Colonic mucosa (tissue), 4 donors: Measurements from ENCODE around the gene SH3BGR. TPM values are rescaled to one million over a fixed set of nuclear protein-coding genes. Genes with fewer than 3 reads are reported as not detected.
"Not testable (repeated sequence)": the region's sequence is repeated elsewhere in the genome, so short reads cannot be mapped to it uniquely, and the experiment has no call there.

Experiments
- DNase-seq: peaks from one replicate; pipeline ENCODE4 v3.0.0-alpha.2; 2020
- H3K27ac ChIP-seq: fragments of 200-600 bp; one replicate; pipeline ENCODE4 v1.8.0; 2021
- H3K27me3 ChIP-seq: fragments of 200-600 bp; one replicate; pipeline ENCODE4 v1.8.0; 2021
- H3K36me3 ChIP-seq: fragments of 200-600 bp; one replicate; pipeline ENCODE4 v1.8.0; 2021
- H3K4me1 ChIP-seq: fragments of 200-600 bp; one replicate; pipeline ENCODE4 v1.8.0; 2021; ENCODE audit warnings: mild to moderate bottlenecking
- H3K4me3 ChIP-seq: fragments of 200-600 bp; one replicate; pipeline ENCODE4 v1.8.0; 2021
- H3K9ac ChIP-seq, 2 donors: one replicate each; pipeline ENCODE4 v1.7.0; 2013; ENCODE audit warnings: control low read depth in 2 of 2, low read depth in 2 of 2, low read length in 2 of 2
- H3K9me3 ChIP-seq: fragments of 200-600 bp; one replicate; pipeline ENCODE4 v1.8.0; 2021
- intact Hi-C: fragments of 100-400 bp; cut with DNase I; formaldehyde crosslinking; loops from one replicate; pipeline ENCODE4 v1.14.1; 2022
- total RNA-seq, 2 donors: library from RNA; stranded (reverse); fragmentation: NEBNext Ultra II Directional in 1 of 2; extraction: Animal tissue kit (Norgen Biotek cat#: 25700) in 1 of 2; gene quantifications; one replicate each; pipeline ENCODE4 v1.2.1, GENCODE V29; 2021
- TF ChIP-seq, protein P1 (sequence below): fragments of 200-600 bp; IDR thresholded peaks from one replicate; pipeline ENCODE4 v1.8.0; 2022; ENCODE audit warnings: antibody characterized with exemption, mild to moderate bottlenecking
- donor health status: healthy.
- donor health status: DM: no; HTN: no; CAD: no.
- donor health status: DM: no; HTN: no; CAD: no.

The SH3BGR gene
- total RNA-seq, 2 donors from 2014 or later, result 3.3 to 5.1 TPM

- no peak overlapping the region for H3K9ac ChIP-seq
- no peak overlapping the region for H3K4me3 ChIP-seq
- H3K27me3 ChIP-seq, result no peaks in the 10 kb centered on the region
- TF ChIP-seq, protein P1, sequence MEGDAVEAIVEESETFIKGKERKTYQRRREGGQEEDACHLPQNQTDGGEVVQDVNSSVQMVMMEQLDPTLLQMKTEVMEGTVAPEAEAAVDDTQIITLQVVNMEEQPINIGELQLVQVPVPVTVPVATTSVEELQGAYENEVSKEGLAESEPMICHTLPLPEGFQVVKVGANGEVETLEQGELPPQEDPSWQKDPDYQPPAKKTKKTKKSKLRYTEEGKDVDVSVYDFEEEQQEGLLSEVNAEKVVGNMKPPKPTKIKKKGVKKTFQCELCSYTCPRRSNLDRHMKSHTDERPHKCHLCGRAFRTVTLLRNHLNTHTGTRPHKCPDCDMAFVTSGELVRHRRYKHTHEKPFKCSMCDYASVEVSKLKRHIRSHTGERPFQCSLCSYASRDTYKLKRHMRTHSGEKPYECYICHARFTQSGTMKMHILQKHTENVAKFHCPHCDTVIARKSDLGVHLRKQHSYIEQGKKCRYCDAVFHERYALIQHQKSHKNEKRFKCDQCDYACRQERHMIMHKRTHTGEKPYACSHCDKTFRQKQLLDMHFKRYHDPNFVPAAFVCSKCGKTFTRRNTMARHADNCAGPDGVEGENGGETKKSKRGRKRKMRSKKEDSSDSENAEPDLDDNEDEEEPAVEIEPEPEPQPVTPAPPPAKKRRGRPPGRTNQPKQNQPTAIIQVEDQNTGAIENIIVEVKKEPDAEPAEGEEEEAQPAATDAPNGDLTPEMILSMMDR, result no peak
- H3K4me1 ChIP-seq, result peaks cover 10% of the 10 kb centered on the region
- DNase-seq, result peak; percentile 50
- intact Hi-C loops, result no loop called here
- no peaks in the 10 kb centered on the region for H3K9me3 ChIP-seq
- peak overlapping the region; percentile 78 for H3K27ac ChIP-seq
- no peaks in the 10 kb centered on the region for H3K36me3 ChIP-seq
These were observed 85.8 kb downstream of the SH3BGR start for GRCh38 chr21:39537571-39537970.

DNA sequence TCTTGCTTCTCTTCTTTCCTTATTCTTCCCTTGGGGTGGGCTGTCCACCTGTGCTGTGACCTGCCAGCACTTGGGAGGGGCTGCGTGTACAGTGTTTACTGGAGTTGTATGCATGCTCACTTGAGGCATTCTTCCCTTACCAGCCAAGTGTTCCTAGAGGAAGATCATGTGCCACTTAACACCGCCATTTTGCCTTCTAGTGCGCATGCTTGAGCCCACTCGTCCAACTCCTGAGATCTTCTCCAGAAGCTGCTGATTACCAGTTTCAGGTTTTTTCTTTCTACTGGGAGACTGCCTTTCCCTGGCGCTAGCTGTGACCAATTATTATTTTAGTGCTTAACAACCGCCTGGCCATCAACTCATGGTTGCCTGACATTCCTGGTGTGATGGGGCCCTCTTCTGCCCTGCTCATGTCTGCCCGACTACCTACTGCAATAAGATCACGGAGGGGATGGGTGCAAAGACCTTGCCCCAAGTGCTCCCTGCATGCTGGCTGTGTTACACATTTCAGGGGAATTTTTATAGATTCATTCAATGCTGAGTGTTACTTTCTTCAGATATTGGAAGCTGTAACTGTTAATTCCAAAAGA, 86.8 kb downstream of the SH3BGR start:
- intact Hi-C loops, result no loop called here
- H3K27ac ChIP-seq, result peak overlapping the region; percentile 78
- peak overlapping the region in 1 of 2 donors; percentile 12 for H3K9ac ChIP-seq
- DNase-seq, result no peak
- peaks cover 10% of the 10 kb centered on the region for H3K4me1 ChIP-seq
- H3K36me3 ChIP-seq, result no peaks in the 10 kb centered on the region
- no peaks in the 10 kb centered on the region for H3K9me3 ChIP-seq
- H3K27me3 ChIP-seq, result no peaks in the 10 kb centered on the region
- TF ChIP-seq, protein P1, result no peak
- H3K4me3 ChIP-seq, result no peak overlapping the region

GRCh38 chr21:39540367-39540766, 88.6 kb downstream of the SH3BGR start:
- H3K27me3 ChIP-seq, H3K27ac ChIP-seq, H3K9ac ChIP-seq, H3K9me3 ChIP-seq, intact Hi-C loops, H3K4me3 ChIP-seq, H3K36me3 ChIP-seq: not testable (repeated sequence)
- DNase-seq, result peak; percentile 17
- peaks cover 10% of the 10 kb centered on the region for H3K4me1 ChIP-seq

GRCh38 chr21:39542736-39543135, 91.0 kb downstream of the SH3BGR start:
- DNase-seq, result peak; percentile 51
- Histone ChIP-seq H3K27me3 (no peaks in the 10 kb centered on the region), H3K4me1 (peaks cover 10% of the 10 kb centered on the region), H3K36me3 (no peaks in the 10 kb centered on the region), H3K4me3 (no peak overlapping the region), H3K27ac (peak overlapping the region; percentile 72), H3K9me3 (no peaks in the 10 kb centered on the region), H3K9ac (no peak overlapping the region)
- intact Hi-C loops, result no loop called here
- TF ChIP-seq, protein P1, result no peak

DNA sequence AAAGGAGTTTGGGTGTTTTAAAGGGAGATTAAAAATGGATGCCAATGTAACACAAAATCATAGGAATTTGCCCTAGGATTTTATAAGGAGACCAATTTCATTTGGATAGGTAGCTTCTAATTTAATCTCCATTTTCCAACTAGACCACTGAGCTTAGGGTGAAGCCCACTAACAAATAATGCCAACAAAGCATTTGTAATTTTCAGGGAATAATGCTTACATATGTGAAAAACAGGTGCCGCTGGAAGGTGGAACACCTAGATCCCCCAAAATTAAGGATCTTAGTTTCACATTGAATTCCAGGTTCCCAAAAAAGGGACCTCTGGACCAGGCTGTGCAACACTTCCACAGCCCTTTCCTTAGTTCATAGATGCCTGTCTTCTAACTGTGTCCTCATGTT, 94.8 kb downstream of the SH3BGR start:
- intact Hi-C loops, result no loop called here
- Histone ChIP-seq H3K4me3 (no peak overlapping the region), H3K36me3 (no peaks in the 10 kb centered on the region), H3K27me3 (no peaks in the 10 kb centered on the region), H3K27ac (no peak overlapping the region), H3K9ac (no peak overlapping the region), H3K4me1 (no peaks in the 10 kb centered on the region), H3K9me3 (no peaks in the 10 kb centered on the region)
- TF ChIP-seq, protein P1, result no peak
- peak; percentile 15 for DNase-seq

DNA sequence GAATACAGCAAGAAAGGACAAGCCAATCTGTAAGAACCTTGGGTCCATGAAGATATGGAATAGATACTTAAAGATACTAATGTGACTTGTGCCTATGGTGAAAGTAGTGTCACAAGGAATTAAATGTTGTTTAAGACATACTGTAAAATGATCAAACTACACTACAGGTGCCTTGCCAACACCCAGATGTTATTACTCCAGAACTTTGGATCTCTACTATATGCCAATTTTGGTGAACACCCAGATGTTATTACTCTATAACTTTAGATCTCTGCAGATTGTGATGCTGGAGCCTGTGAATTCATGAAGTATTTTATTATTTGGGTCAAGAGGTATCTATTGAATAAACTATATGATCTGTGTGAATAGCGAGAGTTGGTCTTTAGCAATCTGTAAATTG, 101.1 kb downstream of the SH3BGR start:
- Histone ChIP-seq H3K9me3 (no peaks in the 10 kb centered on the region), H3K27ac (no peak overlapping the region), H3K27me3 (no peaks in the 10 kb centered on the region), H3K4me1 (no peaks in the 10 kb centered on the region), H3K36me3 (no peaks in the 10 kb centered on the region), H3K4me3 (no peak overlapping the region), H3K9ac (no peak overlapping the region)
- intact Hi-C loops, result no loop called here
- DNase-seq, result no peak
- TF ChIP-seq, protein P1, result no peak
